Activated CD4-positive, alpha-beta T cell treated with anti-CD3 and anti-CD28 coated beads, Interleukin-2, amount 50 U/mL, for 1 hour (primary cell): ENCODE data around the gene DAB2IP.
"Not testable (repeated sequence)": the region's sequence is repeated elsewhere in the genome, so short reads cannot be mapped to it uniquely, and the experiment has no call there.

Source experiments
- DNase-seq: peaks from one replicate; pipeline ENCODE4 v3.0.0-alpha.2; 2020

Gene DAB2IP

GRCh38 chr9:121651295-121652020, at the start of gene DAB2IP:
Gene DAB2IP, plus strand, starts transcription at chr9:121651634. Its CDS starts 142 bp downstream, at chr9:121651776.
- no peak for DNase-seq

GRCh38 chr9:121603028-121603427, 48.4 kb upstream of the DAB2IP start:
- no peak for DNase-seq

GRCh38 chr9:121604242-121604641, 47.2 kb upstream of the DAB2IP start:
- no peak for DNase-seq

GRCh38 chr9:121604654-121605053, 46.8 kb upstream of the DAB2IP start:
- DNase-seq: no peak

GRCh38 chr9:121607434-121608167, 43.8 kb upstream of the DAB2IP start:
- DNase-seq: no peak

- no peak for DNase-seq
Observed at GRCh38 chr9:121608168-121608853, 43.1 kb upstream of the DAB2IP start.

- no peak for DNase-seq
Observed at GRCh38 chr9:121609822-121610637, 41.4 kb upstream of the DAB2IP start.

- no peak for DNase-seq
Observed at GRCh38 chr9:121610638-121610953, 40.8 kb upstream of the DAB2IP start.

GRCh38 chr9:121612511-121612998, 38.9 kb upstream of the DAB2IP start:
- DNase-seq: no peak

GRCh38 chr9:121613009-121613752, 38.3 kb upstream of the DAB2IP start:
- DNase-seq: no peak

- no peak for DNase-seq
Observed at GRCh38 chr9:121616123-121616755, 35.2 kb upstream of the DAB2IP start.

- no peak for DNase-seq
Observed at GRCh38 chr9:121618504-121618903, 32.9 kb upstream of the DAB2IP start.

- DNase-seq: not testable (repeated sequence)
Observed at GRCh38 chr9:121618910-121619309, 32.5 kb upstream of the DAB2IP start.

- DNase-seq: no peak
Observed at GRCh38 chr9:121619545-121620324, 31.7 kb upstream of the DAB2IP start.

GRCh38 chr9:121620325-121620673, 31.1 kb upstream of the DAB2IP start:
- DNase-seq: no peak

- DNase-seq: no peak
Observed at GRCh38 chr9:121620777-121621449, 30.5 kb upstream of the DAB2IP start.

- DNase-seq: no peak
Observed at GRCh38 chr9:121622387-121623203, 28.8 kb upstream of the DAB2IP start.

GRCh38 chr9:121623430-121623829, 28.0 kb upstream of the DAB2IP start:
- not testable (repeated sequence) for DNase-seq

- DNase-seq: no peak
Observed at GRCh38 chr9:121625590-121625989, 25.8 kb upstream of the DAB2IP start.
